Measurements from ENCODE around the gene ATP8A1.

DNA sequence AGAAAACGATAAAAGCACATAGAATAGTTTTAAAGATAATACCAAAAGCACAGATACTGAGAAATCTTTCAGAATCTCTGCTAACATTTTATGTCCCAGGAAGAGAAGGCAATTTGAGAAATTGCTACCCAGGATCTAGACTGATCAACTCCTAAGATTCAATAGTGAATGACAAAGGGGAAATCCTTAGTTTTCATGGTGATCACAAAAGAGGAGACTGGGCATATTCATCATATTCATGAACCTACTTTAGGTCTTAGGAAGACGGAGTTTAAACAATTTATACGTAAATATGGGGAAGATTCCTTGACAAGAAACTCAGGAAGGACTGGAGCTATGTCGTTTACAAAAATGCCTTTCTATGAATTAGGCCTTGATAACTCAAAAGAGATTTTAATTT is 172.3 kb downstream of the ATP8A1 start:
- TF ChIP-seq, protein P1, sequence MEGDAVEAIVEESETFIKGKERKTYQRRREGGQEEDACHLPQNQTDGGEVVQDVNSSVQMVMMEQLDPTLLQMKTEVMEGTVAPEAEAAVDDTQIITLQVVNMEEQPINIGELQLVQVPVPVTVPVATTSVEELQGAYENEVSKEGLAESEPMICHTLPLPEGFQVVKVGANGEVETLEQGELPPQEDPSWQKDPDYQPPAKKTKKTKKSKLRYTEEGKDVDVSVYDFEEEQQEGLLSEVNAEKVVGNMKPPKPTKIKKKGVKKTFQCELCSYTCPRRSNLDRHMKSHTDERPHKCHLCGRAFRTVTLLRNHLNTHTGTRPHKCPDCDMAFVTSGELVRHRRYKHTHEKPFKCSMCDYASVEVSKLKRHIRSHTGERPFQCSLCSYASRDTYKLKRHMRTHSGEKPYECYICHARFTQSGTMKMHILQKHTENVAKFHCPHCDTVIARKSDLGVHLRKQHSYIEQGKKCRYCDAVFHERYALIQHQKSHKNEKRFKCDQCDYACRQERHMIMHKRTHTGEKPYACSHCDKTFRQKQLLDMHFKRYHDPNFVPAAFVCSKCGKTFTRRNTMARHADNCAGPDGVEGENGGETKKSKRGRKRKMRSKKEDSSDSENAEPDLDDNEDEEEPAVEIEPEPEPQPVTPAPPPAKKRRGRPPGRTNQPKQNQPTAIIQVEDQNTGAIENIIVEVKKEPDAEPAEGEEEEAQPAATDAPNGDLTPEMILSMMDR (IDR thresholded peaks at IDR 0.05; ENCODE audit: borderline replicate concordance, extremely low read depth, low read length, poor library complexity, severe bottlenecking): no peak
- no peak for TF ChIP-seq EZH2 (IDR thresholded peaks at IDR 0.05; ENCODE audit: borderline replicate concordance, low read depth, low read length, severe bottlenecking)
